Measurements from ENCODE around the gene PHACTR3.

DNA sequence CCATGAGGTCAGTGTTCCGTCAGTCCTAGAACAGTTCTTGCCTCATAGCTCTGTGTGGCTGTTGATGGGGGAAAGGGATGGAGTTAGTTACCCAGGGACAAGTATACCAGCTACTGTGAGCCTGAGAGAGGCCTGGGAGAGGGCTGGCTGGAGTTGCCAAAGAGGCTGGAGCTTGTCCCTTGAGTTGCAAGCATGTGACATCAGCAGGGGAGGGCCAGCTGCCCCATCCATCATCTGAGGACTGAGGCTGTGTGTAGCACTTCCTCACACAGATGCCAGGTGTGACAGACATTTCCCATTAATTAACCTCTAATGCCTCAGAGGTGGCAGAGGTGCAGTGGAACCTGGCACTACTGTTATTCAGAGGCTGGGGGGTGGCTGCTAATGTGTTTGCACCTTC lies 131.6 kb downstream of the PHACTR3 start:
- TF ChIP-seq, protein P1, sequence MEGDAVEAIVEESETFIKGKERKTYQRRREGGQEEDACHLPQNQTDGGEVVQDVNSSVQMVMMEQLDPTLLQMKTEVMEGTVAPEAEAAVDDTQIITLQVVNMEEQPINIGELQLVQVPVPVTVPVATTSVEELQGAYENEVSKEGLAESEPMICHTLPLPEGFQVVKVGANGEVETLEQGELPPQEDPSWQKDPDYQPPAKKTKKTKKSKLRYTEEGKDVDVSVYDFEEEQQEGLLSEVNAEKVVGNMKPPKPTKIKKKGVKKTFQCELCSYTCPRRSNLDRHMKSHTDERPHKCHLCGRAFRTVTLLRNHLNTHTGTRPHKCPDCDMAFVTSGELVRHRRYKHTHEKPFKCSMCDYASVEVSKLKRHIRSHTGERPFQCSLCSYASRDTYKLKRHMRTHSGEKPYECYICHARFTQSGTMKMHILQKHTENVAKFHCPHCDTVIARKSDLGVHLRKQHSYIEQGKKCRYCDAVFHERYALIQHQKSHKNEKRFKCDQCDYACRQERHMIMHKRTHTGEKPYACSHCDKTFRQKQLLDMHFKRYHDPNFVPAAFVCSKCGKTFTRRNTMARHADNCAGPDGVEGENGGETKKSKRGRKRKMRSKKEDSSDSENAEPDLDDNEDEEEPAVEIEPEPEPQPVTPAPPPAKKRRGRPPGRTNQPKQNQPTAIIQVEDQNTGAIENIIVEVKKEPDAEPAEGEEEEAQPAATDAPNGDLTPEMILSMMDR (conservative IDR thresholded peaks at IDR 0.05; ENCODE audit: low read depth in 2 of 2): no peak
- TF ChIP-seq JUNB (IDR thresholded peaks at IDR 0.05; ENCODE audit: unreplicated experiment) (no peak), EZH2 (IDR thresholded peaks at IDR 0.05; ENCODE audit: low read depth, unreplicated experiment) (no peak), POLR2AphosphoS5 (IDR thresholded peaks at IDR 0.05; ENCODE audit: low read depth) (no peak), NANOG (IDR thresholded peaks at IDR 0.05; ENCODE audit: borderline replicate concordance) (no peak)
